ENCODE results near the gene DIABLO. TPM values are rescaled to one million over a fixed set of nuclear protein-coding genes. Genes with fewer than 3 reads are reported as not detected.

Gene DIABLO
- total RNA-seq, 1 experiment from 2014 or later = 97.6 TPM

- ChIA-PET CTCF (no interaction called here), POLR2A (ENCODE audit: unreplicated experiment) (no interaction called here)
- Histone ChIP-seq H3K36me3 (ENCODE audit: low read depth, low read length) (no peaks in the 10 kb centered on the region), H3K27me3 (ENCODE audit: low read length) (no peaks in the 10 kb centered on the region), H3K4me1 (ENCODE audit: insufficient read depth, low read length) (no peaks in the 10 kb centered on the region), H3K9me2 (replicated peaks; ENCODE audit: low read length) (no peaks in the 10 kb centered on the region), H3K79me2 (ENCODE audit: low read length) (no peaks in the 10 kb centered on the region), H3K27ac (ENCODE audit: low read length) (no peak overlapping the region), H4K20me1 (ENCODE audit: low read length) (no peaks in the 10 kb centered on the region), H3K9ac (ENCODE audit: low read length) (no peak overlapping the region), H3K9me3 (ENCODE audit: low read length) (no peaks in the 10 kb centered on the region), H3F3A (ENCODE audit: low read length, unreplicated experiment) (no peaks in the 10 kb centered on the region), H3K4me2 (ENCODE audit: low read length) (no peak overlapping the region), H3K4me3 (ENCODE audit: low read length) (no peak overlapping the region), H2AFZ (ENCODE audit: low read length) (no peak overlapping the region)
- DNase-seq (no peak), ATAC-seq (no peak)
- no peak for TF ChIP-seq EZH2phosphoT487 (IDR thresholded peaks at IDR 0.05; ENCODE audit: borderline replicate concordance, low read length)
- TF ChIP-seq EZH2 (IDR thresholded peaks at IDR 0.05; ENCODE audit: low read length, unreplicated experiment) = no peak
- no peak for TF ChIP-seq CTCF (conservative IDR thresholded peaks at IDR 0.05; ENCODE audit: low read depth, low read length)
- intact Hi-C loops (cut with micrococcal nuclease) = no loop called here
- BruUV-seq (replicated peaks) = no TSS peak
Measured at GRCh38 chr12:122161682-122162081, 64.2 kb downstream of the DIABLO start.

- ChIA-PET CTCF (no interaction called here), POLR2A (ENCODE audit: unreplicated experiment) (no interaction called here)
- Histone ChIP-seq H3K4me3 (ENCODE audit: low read length) (no peak overlapping the region), H3K9me3 (ENCODE audit: low read length) (no peaks in the 10 kb centered on the region), H3K27ac (ENCODE audit: low read length) (no peak overlapping the region), H3K9me2 (replicated peaks; ENCODE audit: low read length) (no peaks in the 10 kb centered on the region), H3F3A (ENCODE audit: low read length, unreplicated experiment) (no peaks in the 10 kb centered on the region), H3K36me3 (ENCODE audit: low read depth, low read length) (no peaks in the 10 kb centered on the region), H3K4me2 (ENCODE audit: low read length) (no peak overlapping the region), H3K4me1 (ENCODE audit: insufficient read depth, low read length) (no peaks in the 10 kb centered on the region), H4K20me1 (ENCODE audit: low read length) (no peaks in the 10 kb centered on the region), H3K9ac (ENCODE audit: low read length) (no peak overlapping the region), H3K79me2 (ENCODE audit: low read length) (no peaks in the 10 kb centered on the region), H2AFZ (ENCODE audit: low read length) (no peak overlapping the region), H3K27me3 (ENCODE audit: low read length) (no peaks in the 10 kb centered on the region)
- BruUV-seq (replicated peaks) = no TSS peak
- DNase-seq = no peak
- no peak for TF ChIP-seq EZH2 (IDR thresholded peaks at IDR 0.05; ENCODE audit: low read length, unreplicated experiment)
- TF ChIP-seq CTCF (conservative IDR thresholded peaks at IDR 0.05; ENCODE audit: low read depth, low read length) = no peak
- no peak for TF ChIP-seq EZH2phosphoT487 (IDR thresholded peaks at IDR 0.05; ENCODE audit: borderline replicate concordance, low read length)
- intact Hi-C loops (cut with micrococcal nuclease) = no loop called here
- no peak for ATAC-seq
Measured at GRCh38 chr12:122160761-122161160, 65.1 kb downstream of the DIABLO start.

GRCh38 chr12:122159882-122160281 lies 66.0 kb downstream of the DIABLO start:
- H3K27ac ChIP-seq (ENCODE audit: low read length) = no peak overlapping the region
- H3K79me2 ChIP-seq (ENCODE audit: low read length) = no peaks in the 10 kb centered on the region
- H3K9me2 ChIP-seq (replicated peaks; ENCODE audit: low read length) = no peaks in the 10 kb centered on the region
- intact Hi-C loops (cut with micrococcal nuclease) = loop anchor here (1.0 kb wide), 1 partner anchor 13 kb away; no protein-coding TSS in a partner anchor
- no peaks in the 10 kb centered on the region for H3F3A ChIP-seq (ENCODE audit: low read length, unreplicated experiment)
- ChIA-PET CTCF (no interaction called here), POLR2A (ENCODE audit: unreplicated experiment) (no interaction called here)
- no peak for TF ChIP-seq EZH2 (IDR thresholded peaks at IDR 0.05; ENCODE audit: low read length, unreplicated experiment)
- TF ChIP-seq CTCF (conservative IDR thresholded peaks at IDR 0.05; ENCODE audit: low read depth, low read length) = no peak
- TF ChIP-seq EZH2phosphoT487 (IDR thresholded peaks at IDR 0.05; ENCODE audit: borderline replicate concordance, low read length) = no peak
- ATAC-seq (peak; percentile 38; the same call in 1 of the 2 replicates), DNase-seq (no peak)
- no peaks in the 10 kb centered on the region for H3K36me3 ChIP-seq (ENCODE audit: low read depth, low read length)
- no peaks in the 10 kb centered on the region for H3K9me3 ChIP-seq (ENCODE audit: low read length)
- no TSS peak for BruUV-seq (replicated peaks)
- H4K20me1 ChIP-seq (ENCODE audit: low read length) = no peaks in the 10 kb centered on the region
- no peak overlapping the region for H3K4me2 ChIP-seq (ENCODE audit: low read length)
- H3K4me3 ChIP-seq (ENCODE audit: low read length) = no peak overlapping the region
- no peaks in the 10 kb centered on the region for H3K27me3 ChIP-seq (ENCODE audit: low read length)
- H3K9ac ChIP-seq (ENCODE audit: low read length) = no peak overlapping the region
- H2AFZ ChIP-seq (ENCODE audit: low read length) = no peak overlapping the region
- H3K4me1 ChIP-seq (ENCODE audit: insufficient read depth, low read length) = no peaks in the 10 kb centered on the region

Data from PC-3 (cell line).